ENCODE data around the gene PLAGL1. TPM values are rescaled to one million over a fixed set of nuclear protein-coding genes. Genes with fewer than 3 reads are reported as not detected.

The PLAGL1 gene
- total RNA-seq, 2 donors from 2014 or later: 13.2 to 25.8 TPM

GRCh38 chr6:143993965-143994646, 14.0 kb downstream of the PLAGL1 start:
- H3K27ac ChIP-seq: no peak overlapping the region
- WGBS: 92% methylated on average over 7 of the region's 7 CpGs
- no peaks in the 10 kb centered on the region for H3K4me1 ChIP-seq (replicated peaks)
- DNase-seq (ENCODE audit: low spot score): no peak
- TF ChIP-seq POLR2AphosphoS5 (IDR thresholded peaks at IDR 0.05): no peak
- no peak for TF ChIP-seq POLR2A (IDR thresholded peaks at IDR 0.05)
- TF ChIP-seq CTCF (IDR thresholded peaks at IDR 0.05): no peak
- intact Hi-C loops (cut with DNase I): no loop called here
- H3K27me3 ChIP-seq (replicated peaks; ENCODE audit: insufficient read depth): no peaks in the 10 kb centered on the region
- H3K36me3 ChIP-seq: no peaks in the 10 kb centered on the region
- H3K4me3 ChIP-seq: no peak overlapping the region
- H3K9me3 ChIP-seq: no peaks in the 10 kb centered on the region

- no peak for TF ChIP-seq POLR2AphosphoS5 (IDR thresholded peaks at IDR 0.05)
- TF ChIP-seq POLR2A (IDR thresholded peaks at IDR 0.05): no peak
- TF ChIP-seq CTCF (IDR thresholded peaks at IDR 0.05): no peak
- H3K36me3 ChIP-seq: no peaks in the 10 kb centered on the region
- no peak overlapping the region for H3K27ac ChIP-seq
- H3K4me3 ChIP-seq: no peak overlapping the region
- intact Hi-C loops (cut with DNase I): no loop called here
- DNase-seq (ENCODE audit: low spot score): no peak
- H3K4me1 ChIP-seq (replicated peaks): no peaks in the 10 kb centered on the region
- no peaks in the 10 kb centered on the region for H3K9me3 ChIP-seq
- 100% methylated on average over 1 of the region's 1 CpG for WGBS
- no peaks in the 10 kb centered on the region for H3K27me3 ChIP-seq (replicated peaks; ENCODE audit: insufficient read depth)
Measured at GRCh38 chr6:143992285-143992684, 15.8 kb downstream of the PLAGL1 start.

GRCh38 chr6:143986463-143987065, 21.5 kb downstream of the PLAGL1 start:
- Histone ChIP-seq H3K27me3 (replicated peaks; ENCODE audit: insufficient read depth) (no peaks in the 10 kb centered on the region), H3K4me3 (no peak overlapping the region), H3K4me1 (replicated peaks) (no peaks in the 10 kb centered on the region), H3K36me3 (no peaks in the 10 kb centered on the region), H3K27ac (no peak overlapping the region), H3K9me3 (no peaks in the 10 kb centered on the region)
- 78% methylated on average over 5 of the region's 5 CpGs for WGBS
- no peak for DNase-seq (ENCODE audit: low spot score)
- no peak for TF ChIP-seq CTCF (IDR thresholded peaks at IDR 0.05)
- no peak for TF ChIP-seq POLR2A (IDR thresholded peaks at IDR 0.05)
- TF ChIP-seq POLR2AphosphoS5 (IDR thresholded peaks at IDR 0.05): no peak
- intact Hi-C loops (cut with DNase I): no loop called here

GRCh38 chr6:143984666-143985065, 23.4 kb downstream of the PLAGL1 start:
- DNase-seq (ENCODE audit: low spot score): no peak
- Histone ChIP-seq H3K27me3 (replicated peaks; ENCODE audit: insufficient read depth) (no peaks in the 10 kb centered on the region), H3K4me3 (no peak overlapping the region), H3K9me3 (no peaks in the 10 kb centered on the region), H3K36me3 (no peaks in the 10 kb centered on the region), H3K27ac (no peak overlapping the region), H3K4me1 (replicated peaks) (no peaks in the 10 kb centered on the region)
- intact Hi-C loops (cut with DNase I): no loop called here
- TF ChIP-seq POLR2AphosphoS5 (IDR thresholded peaks at IDR 0.05) (no peak), CTCF (IDR thresholded peaks at IDR 0.05) (no peak), POLR2A (IDR thresholded peaks at IDR 0.05) (no peak)
- WGBS: 76% methylated on average over 2 of the region's 2 CpGs

- DNase-seq (ENCODE audit: low spot score): no peak
- 78% methylated on average over 2 of the region's 2 CpGs for WGBS
- Histone ChIP-seq H3K36me3 (no peaks in the 10 kb centered on the region), H3K27me3 (replicated peaks; ENCODE audit: insufficient read depth) (no peaks in the 10 kb centered on the region), H3K27ac (no peak overlapping the region), H3K4me3 (no peak overlapping the region), H3K4me1 (replicated peaks) (no peaks in the 10 kb centered on the region), H3K9me3 (no peaks in the 10 kb centered on the region)
- TF ChIP-seq CTCF (IDR thresholded peaks at IDR 0.05): no peak
- no peak for TF ChIP-seq POLR2AphosphoS5 (IDR thresholded peaks at IDR 0.05)
- TF ChIP-seq POLR2A (IDR thresholded peaks at IDR 0.05): no peak
- intact Hi-C loops (cut with DNase I): no loop called here
Measured at GRCh38 chr6:143982968-143983367, 25.1 kb downstream of the PLAGL1 start.
